Endothelial cell of umbilical vein (primary cell): ENCODE results near the gene MAPKAPK2.

Experiments used
- CTCF ChIP-seq, 2 donors: IDR thresholded peaks; 1 replicate in 1 of 2; 2 replicates in 1 of 2; pipeline ENCODE4 v1.5.1; 2011; ENCODE audit warnings: low read length in 2 of 2, mild to moderate bottlenecking in 2 of 2, moderate library complexity in 2 of 2, control low read depth in 1 of 2, inconsistent platforms in 1 of 2, low read depth in 1 of 2; ENCODE audit not compliant: insufficient read depth in 1 of 2; ENCODE audit errors: extremely low read depth in 1 of 2
- EZH2 ChIP-seq: IDR thresholded peaks from 2 replicates; pipeline ENCODE4 v1.6.1; 2012; ENCODE audit warnings: borderline replicate concordance, low read depth, mild to moderate bottlenecking, moderate library complexity, low read length, inconsistent platforms; ENCODE audit not compliant: severe bottlenecking
- GATA2 ChIP-seq: IDR thresholded peaks from 2 replicates; pipeline ENCODE4 v1.7.0; 2011; ENCODE audit warnings: low read depth, mild to moderate bottlenecking, moderate library complexity, mixed read lengths, low read length; ENCODE audit not compliant: insufficient read length, insufficient read depth
- JUN ChIP-seq: IDR thresholded peaks from 2 replicates; pipeline ENCODE4 v1.6.1; 2011; ENCODE audit warnings: borderline replicate concordance, low read depth; ENCODE audit not compliant: insufficient read length, insufficient read depth
- MAX ChIP-seq: IDR thresholded peaks from 2 replicates; pipeline ENCODE4 v1.6.1; 2011; ENCODE audit not compliant: insufficient read depth, insufficient read length
- MYC ChIP-seq: IDR thresholded peaks from one replicate; pipeline ENCODE4 v1.6.1; 2011; ENCODE audit warnings: mild to moderate bottlenecking, low read depth, low read length
- POLR2A ChIP-seq: IDR thresholded peaks from 2 replicates; pipeline ENCODE4 v1.6.1; 2012; ENCODE audit warnings: low read depth, mild to moderate bottlenecking, control low read depth, low read length
- POLR2AphosphoS5 ChIP-seq: IDR thresholded peaks from 2 replicates; pipeline ENCODE4 v1.6.1; 2012; ENCODE audit warnings: low read depth, mild to moderate bottlenecking, control low read depth, low read length, moderate library complexity; ENCODE audit not compliant: insufficient read depth

- TF ChIP-seq CTCF (IDR thresholded peaks at IDR 0.05; ENCODE audit: extremely low read depth in 1 of 2, insufficient read depth in 1 of 2, low read depth in 1 of 2, low read length in 2 of 2) = no peak
- no peak for TF ChIP-seq MAX
- no peak for TF ChIP-seq EZH2
- TF ChIP-seq POLR2A = no peak
- no peak for TF ChIP-seq JUN
- no peak for TF ChIP-seq POLR2AphosphoS5
- TF ChIP-seq MYC = no peak
- no peak for TF ChIP-seq GATA2
These were observed 24.6 kb upstream of the MAPKAPK2 start for GRCh38 chr1:206660136-206660535.
